ENCODE results near the gene DEGS2.

Gene DEGS2

DNA sequence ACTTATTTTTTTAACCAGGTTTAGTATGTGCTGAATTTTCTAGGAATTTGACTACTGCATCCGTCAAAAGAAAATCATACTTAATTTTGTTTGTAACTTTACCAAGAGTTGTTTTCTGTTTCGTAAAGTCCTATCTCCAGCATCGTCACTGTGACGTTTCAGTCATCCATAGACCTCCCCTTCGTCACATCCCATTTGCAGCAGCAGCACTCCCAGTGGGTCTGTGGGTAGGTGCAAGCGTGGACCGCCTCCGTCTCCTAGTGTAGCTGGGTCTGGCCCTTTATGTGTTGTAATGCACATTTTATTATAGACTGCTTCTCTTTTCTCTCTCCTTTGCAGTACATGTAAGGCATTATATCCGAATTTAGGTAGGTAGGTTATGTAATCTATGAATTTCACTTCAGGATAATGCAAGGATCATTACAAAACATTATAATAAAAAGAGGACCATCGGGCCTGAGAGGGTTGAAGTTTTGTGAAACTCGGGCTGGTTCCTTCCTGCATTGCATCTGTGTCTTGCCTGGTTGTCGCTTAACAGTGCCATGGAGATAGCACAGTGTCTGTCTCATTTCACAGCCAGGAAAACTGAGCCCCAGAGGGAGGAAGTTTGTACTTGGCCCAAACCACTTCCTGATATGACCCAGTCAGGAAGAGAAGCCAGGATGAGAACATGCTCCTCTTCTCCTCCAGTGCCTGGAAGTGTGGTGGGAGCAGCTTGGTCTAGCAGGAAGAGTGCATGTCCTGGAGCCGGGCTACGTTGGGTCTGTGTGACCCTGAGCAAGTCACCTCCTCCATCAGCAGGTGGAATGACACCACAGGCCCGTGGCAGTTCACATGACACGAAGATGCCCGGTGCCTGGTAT lies 53.0 kb downstream of the DEGS2 start:
- CTCF ChIA-PET, result interaction anchor here (0.9 to 4.5 kb wide), 3 partner anchors 11 to 124 kb away, joined by 3 to 35 read pairs (median 27); no protein-coding TSS in a partner anchor
- H3K4me1 ChIP-seq (ENCODE audit: control insufficient read depth, insufficient read depth, low read length), result peaks cover 12% of the 10 kb centered on the region

DNA sequence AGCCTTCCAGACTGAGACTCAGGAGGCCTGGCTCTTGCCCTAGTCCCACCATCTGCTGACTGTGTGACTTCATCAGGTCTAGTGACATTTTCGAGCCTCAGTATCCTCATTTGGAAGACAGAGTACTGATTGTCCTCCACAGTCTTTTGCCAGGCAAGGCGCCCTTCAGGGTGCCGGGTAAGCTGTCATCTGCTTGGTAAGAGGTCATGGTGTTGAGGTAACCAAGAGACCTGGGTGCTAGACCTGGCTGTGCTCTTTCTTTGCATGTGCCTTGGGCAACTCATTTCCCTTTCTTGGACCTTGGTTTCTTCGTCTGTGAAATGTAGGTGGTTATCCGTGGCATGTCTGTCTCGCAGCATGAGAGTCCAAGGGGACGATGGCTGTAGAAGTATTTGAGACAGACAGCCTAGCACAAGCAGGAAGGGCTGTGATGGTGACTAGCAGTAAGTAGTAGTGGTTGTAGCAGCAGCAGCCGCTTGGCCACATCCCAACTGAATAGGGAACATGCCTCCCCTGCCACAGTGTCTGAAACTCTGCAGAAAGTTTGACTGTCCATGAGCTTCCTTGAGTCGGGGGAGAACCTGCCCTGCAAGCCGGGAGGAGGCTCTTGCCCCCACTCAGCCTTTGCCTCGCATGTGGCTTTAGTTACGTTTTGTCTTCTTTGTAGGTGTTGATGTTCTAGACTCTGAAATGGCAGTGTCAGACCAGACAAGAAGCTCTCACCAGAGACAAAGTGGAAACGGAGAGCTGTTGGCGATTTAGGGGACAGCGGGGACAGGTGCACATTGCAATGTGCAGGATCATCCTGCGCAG lies 53.9 kb downstream of the DEGS2 start:
- Histone ChIP-seq H3K27ac (ENCODE audit: extremely low read depth, low read depth, low read length) (no peak overlapping the region), H3K4me3 (ENCODE audit: low read depth, low read length) (no peak overlapping the region), H3K4me1 (ENCODE audit: control insufficient read depth, insufficient read depth, low read length) (peaks cover 12% of the 10 kb centered on the region), H3K36me3 (ENCODE audit: control insufficient read depth in 2 of 2, insufficient read depth in 1 of 2, low read length in 2 of 2) (peaks cover 0 to 12% of the 10 kb centered on the region in 2 experiments; a peak in 2 of 3 replicates), H3K9me3 (ENCODE audit: control insufficient read depth, insufficient read depth, low read depth, low read length) (no peaks in the 10 kb centered on the region)
- CTCF ChIA-PET, result interaction anchor here (4.5 kb wide), 1 partner anchor 123 kb away, joined by 35 read pairs; no protein-coding TSS in a partner anchor
- POLR2A ChIA-PET, result no interaction called here
- TF ChIP-seq ZFP37 (tag by site-specific recombination; IDR thresholded peaks at IDR 0.05) (no peak), EGR2 (tag by site-specific recombination; IDR thresholded peaks at IDR 0.05; ENCODE audit: low read depth) (no peak)

More for the DNA sequence above, 53.0 kb downstream of the DEGS2 start:
- Histone ChIP-seq H3K36me3 (ENCODE audit: control insufficient read depth in 2 of 2, insufficient read depth in 1 of 2, low read length in 2 of 2) (peaks cover 0 to 12% of the 10 kb centered on the region in 2 experiments; a peak in 1 of 3 replicates), H3K4me3 (ENCODE audit: low read depth, low read length) (no peak overlapping the region), H3K27ac (ENCODE audit: extremely low read depth, low read depth, low read length) (no peak overlapping the region), H3K9me3 (ENCODE audit: control insufficient read depth, insufficient read depth, low read depth, low read length) (no peaks in the 10 kb centered on the region)
- TF ChIP-seq ZNF785 (tag by site-specific recombination; IDR thresholded peaks at IDR 0.05), result no peak
- no peak for TF ChIP-seq KLF8 (tag by site-specific recombination; IDR thresholded peaks at IDR 0.05)
- TF ChIP-seq GLI4 (tag by site-specific recombination; IDR thresholded peaks at IDR 0.05), result no peak
- TF ChIP-seq TCF7L2 (IDR thresholded peaks at IDR 0.05; ENCODE audit: borderline replicate concordance, low read depth, low read length), result no peak
- TF ChIP-seq ZNF19 (tag by site-specific recombination; IDR thresholded peaks at IDR 0.05; ENCODE audit: low read depth), result no peak
- TF ChIP-seq ZNF416 (tag by site-specific recombination; IDR thresholded peaks at IDR 0.05), result no peak
- TF ChIP-seq PRDM1 (tag by site-specific recombination; IDR thresholded peaks at IDR 0.05), result no peak
- no peak for TF ChIP-seq ZFP37 (tag by site-specific recombination; IDR thresholded peaks at IDR 0.05)
- TF ChIP-seq ZBTB20 (tag by site-specific recombination; IDR thresholded peaks at IDR 0.05), result no peak
- TF ChIP-seq SALL2 (tag by site-specific recombination; IDR thresholded peaks at IDR 0.05; ENCODE audit: borderline replicate concordance), result no peak
- TF ChIP-seq, protein P1, sequence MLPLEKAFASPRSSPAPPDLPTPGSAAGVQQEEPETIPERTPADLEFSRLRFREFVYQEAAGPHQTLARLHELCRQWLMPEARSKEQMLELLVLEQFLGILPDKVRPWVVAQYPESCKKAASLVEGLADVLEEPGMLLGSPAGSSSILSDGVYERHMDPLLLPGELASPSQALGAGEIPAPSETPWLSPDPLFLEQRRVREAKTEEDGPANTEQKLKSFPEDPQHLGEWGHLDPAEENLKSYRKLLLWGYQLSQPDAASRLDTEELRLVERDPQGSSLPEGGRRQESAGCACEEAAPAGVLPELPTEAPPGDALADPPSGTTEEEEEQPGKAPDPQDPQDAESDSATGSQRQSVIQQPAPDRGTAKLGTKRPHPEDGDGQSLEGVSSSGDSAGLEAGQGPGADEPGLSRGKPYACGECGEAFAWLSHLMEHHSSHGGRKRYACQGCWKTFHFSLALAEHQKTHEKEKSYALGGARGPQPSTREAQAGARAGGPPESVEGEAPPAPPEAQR (tag by site-specific recombination; IDR thresholded peaks at IDR 0.05), result no peak
- no peak for TF ChIP-seq GLIS1 (tag by site-specific recombination; IDR thresholded peaks at IDR 0.05)
- no peak for TF ChIP-seq ZFP3 (tag by site-specific recombination; IDR thresholded peaks at IDR 0.05; ENCODE audit: low read depth)
- TF ChIP-seq REPIN1 (tag by site-specific recombination; IDR thresholded peaks at IDR 0.05; ENCODE audit: low read depth), result no peak
- TF ChIP-seq, protein P2, sequence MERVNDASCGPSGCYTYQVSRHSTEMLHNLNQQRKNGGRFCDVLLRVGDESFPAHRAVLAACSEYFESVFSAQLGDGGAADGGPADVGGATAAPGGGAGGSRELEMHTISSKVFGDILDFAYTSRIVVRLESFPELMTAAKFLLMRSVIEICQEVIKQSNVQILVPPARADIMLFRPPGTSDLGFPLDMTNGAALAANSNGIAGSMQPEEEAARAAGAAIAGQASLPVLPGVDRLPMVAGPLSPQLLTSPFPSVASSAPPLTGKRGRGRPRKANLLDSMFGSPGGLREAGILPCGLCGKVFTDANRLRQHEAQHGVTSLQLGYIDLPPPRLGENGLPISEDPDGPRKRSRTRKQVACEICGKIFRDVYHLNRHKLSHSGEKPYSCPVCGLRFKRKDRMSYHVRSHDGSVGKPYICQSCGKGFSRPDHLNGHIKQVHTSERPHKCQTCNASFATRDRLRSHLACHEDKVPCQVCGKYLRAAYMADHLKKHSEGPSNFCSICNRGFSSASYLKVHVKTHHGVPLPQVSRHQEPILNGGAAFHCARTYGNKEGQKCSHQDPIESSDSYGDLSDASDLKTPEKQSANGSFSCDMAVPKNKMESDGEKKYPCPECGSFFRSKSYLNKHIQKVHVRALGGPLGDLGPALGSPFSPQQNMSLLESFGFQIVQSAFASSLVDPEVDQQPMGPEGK (tag by site-specific recombination; IDR thresholded peaks at IDR 0.05), result no peak
- TF ChIP-seq ZNF366 (tag by site-specific recombination; conservative IDR thresholded peaks at IDR 0.05), result no peak
- no peak for TF ChIP-seq KLF10 (tag by site-specific recombination; IDR thresholded peaks at IDR 0.05)
- TF ChIP-seq, protein P3, sequence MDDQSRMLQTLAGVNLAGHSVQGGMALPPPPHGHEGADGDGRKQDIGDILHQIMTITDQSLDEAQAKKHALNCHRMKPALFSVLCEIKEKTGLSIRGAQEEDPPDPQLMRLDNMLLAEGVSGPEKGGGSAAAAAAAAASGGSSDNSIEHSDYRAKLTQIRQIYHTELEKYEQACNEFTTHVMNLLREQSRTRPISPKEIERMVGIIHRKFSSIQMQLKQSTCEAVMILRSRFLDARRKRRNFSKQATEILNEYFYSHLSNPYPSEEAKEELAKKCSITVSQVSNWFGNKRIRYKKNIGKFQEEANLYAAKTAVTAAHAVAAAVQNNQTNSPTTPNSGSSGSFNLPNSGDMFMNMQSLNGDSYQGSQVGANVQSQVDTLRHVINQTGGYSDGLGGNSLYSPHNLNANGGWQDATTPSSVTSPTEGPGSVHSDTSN (CRISPR knock-in tag; IDR thresholded peaks at IDR 0.05), result no peak
- POLR2A ChIA-PET, result no interaction called here

Data from HEK293 (cell line).